ENCODE results near the gene DGKZ.

- TF ChIP-seq EZH2 (IDR thresholded peaks at IDR 0.05; ENCODE audit: low read depth, unreplicated experiment) (no peak), CTCF (conservative IDR thresholded peaks at IDR 0.05; ENCODE audit: low read depth in 2 of 2) (peak; percentile 72 to 88), POLR2AphosphoS5 (IDR thresholded peaks at IDR 0.05; ENCODE audit: low read depth) (no peak), CREB1 (CRISPR knock-in tag; IDR thresholded peaks at IDR 0.05; ENCODE audit: low read depth) (no peak), ZNF331 (CRISPR knock-in tag; IDR thresholded peaks at IDR 0.05; ENCODE audit: low read depth) (no peak), REST (IDR thresholded peaks at IDR 0.05; ENCODE audit: unreplicated experiment) (no peak), EZH2phosphoT487 (IDR thresholded peaks at IDR 0.05; ENCODE audit: unreplicated experiment) (no peak), JUNB (IDR thresholded peaks at IDR 0.05; ENCODE audit: unreplicated experiment) (no peak), ZNF114 (CRISPR knock-in tag; IDR thresholded peaks at IDR 0.05) (no peak), ZNF462 (CRISPR knock-in tag; IDR thresholded peaks at IDR 0.05) (no peak), STAT1 (IDR thresholded peaks at IDR 0.05; ENCODE audit: unreplicated experiment) (no peak)
These were observed 24.5 kb upstream of the DGKZ start for GRCh38 chr11:46322759-46323158.

Data from GM23338 (cell line).